Adrenal gland (tissue), 5 donors: Measurements from ENCODE around the gene WIZ.

Experiments
- POLR2A ChIP-seq, 2 donors: fragments of 450-650 bp; IDR thresholded peaks; one replicate each; pipeline ENCODE4 v1.6.1; 2017; ENCODE audit warnings: antibody characterized with exemption in 2 of 2, mild to moderate bottlenecking in 2 of 2, moderate library complexity in 1 of 2
- TF ChIP-seq, protein P1 (sequence below), 6 experiments: fragments of 450-650 bp in 4 of 6; fragments of 200-600 bp in 2 of 6; sonication (generic) in 1 of 6; IDR thresholded peaks; 1 replicate in 5 of 6; 2 replicates in 1 of 6; pipeline versions ENCODE4 v1.5.1 to v1.8.0; 2016 to 2021; ENCODE audit warnings: antibody characterized with exemption in 6 of 6, mild to moderate bottlenecking in 2 of 6, moderate library complexity in 1 of 6
- donor health status: DM: no; HTN: no; CAD: no.

DNA sequence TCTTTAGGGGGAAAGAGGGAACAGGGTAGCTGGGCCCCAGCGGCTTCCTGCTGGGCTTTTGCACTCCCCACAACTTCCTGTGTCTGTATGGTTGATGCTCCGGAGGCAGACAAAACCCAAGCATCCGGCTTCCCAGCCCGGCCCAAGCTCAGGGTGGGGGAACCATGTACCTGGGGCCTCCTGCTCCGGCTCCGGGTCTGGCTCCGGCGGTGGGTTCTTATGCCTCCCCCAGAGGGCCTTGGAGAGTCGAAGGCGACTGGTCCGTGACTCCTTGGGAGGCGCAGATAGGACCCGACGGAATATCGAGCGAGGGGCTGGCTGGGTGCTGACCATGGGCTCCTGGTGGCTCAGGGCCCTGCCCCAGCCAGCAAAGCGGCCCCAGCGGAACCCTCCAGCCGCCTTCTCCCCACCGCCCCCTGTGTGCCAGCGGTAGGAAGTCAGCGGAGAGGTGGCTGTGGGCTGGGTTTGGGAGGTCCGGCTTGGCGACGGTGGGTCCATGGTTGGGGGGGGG, 14.2 kb upstream of the WIZ start:
- TF ChIP-seq, protein P1, sequence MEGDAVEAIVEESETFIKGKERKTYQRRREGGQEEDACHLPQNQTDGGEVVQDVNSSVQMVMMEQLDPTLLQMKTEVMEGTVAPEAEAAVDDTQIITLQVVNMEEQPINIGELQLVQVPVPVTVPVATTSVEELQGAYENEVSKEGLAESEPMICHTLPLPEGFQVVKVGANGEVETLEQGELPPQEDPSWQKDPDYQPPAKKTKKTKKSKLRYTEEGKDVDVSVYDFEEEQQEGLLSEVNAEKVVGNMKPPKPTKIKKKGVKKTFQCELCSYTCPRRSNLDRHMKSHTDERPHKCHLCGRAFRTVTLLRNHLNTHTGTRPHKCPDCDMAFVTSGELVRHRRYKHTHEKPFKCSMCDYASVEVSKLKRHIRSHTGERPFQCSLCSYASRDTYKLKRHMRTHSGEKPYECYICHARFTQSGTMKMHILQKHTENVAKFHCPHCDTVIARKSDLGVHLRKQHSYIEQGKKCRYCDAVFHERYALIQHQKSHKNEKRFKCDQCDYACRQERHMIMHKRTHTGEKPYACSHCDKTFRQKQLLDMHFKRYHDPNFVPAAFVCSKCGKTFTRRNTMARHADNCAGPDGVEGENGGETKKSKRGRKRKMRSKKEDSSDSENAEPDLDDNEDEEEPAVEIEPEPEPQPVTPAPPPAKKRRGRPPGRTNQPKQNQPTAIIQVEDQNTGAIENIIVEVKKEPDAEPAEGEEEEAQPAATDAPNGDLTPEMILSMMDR (IDR thresholded peaks at IDR 0.05): no peak
- TF ChIP-seq POLR2A (IDR thresholded peaks at IDR 0.05): no peak
